ENCODE measurements around the gene PTP4A2.
"Not testable (repeated sequence)": the region's sequence is repeated elsewhere in the genome, so short reads cannot be mapped to it uniquely, and the experiment has no call there.

PTP4A2 gene

GRCh38 chr1:31949862-31950261 is 11.7 kb upstream of the PTP4A2 start:
- no peak for DNase-seq (ENCODE audit: low read depth, low spot score)

- DNase-seq (ENCODE audit: low read depth, low spot score), result not testable (repeated sequence)
Measured at GRCh38 chr1:31945677-31946076, 7.5 kb upstream of the PTP4A2 start.

GRCh38 chr1:31944205-31945089 is 6.3 kb upstream of the PTP4A2 start:
- no peak for DNase-seq (ENCODE audit: low read depth, low spot score)

- DNase-seq (ENCODE audit: low read depth, low spot score), result no peak
Measured at GRCh38 chr1:31943546-31944184, 5.5 kb upstream of the PTP4A2 start.

GRCh38 chr1:31942061-31942460 is 3.9 kb upstream of the PTP4A2 start:
- DNase-seq (ENCODE audit: low read depth, low spot score), result not testable (repeated sequence)

- DNase-seq (ENCODE audit: low read depth, low spot score), result peak; percentile 64
Measured at GRCh38 chr1:31939484-31940329, 1.5 kb upstream of the PTP4A2 start.

GRCh38 chr1:31937300-31938183 is 626 bp downstream of the PTP4A2 start:
- DNase-seq (ENCODE audit: low read depth, low spot score), result no peak

GRCh38 chr1:31936981-31937299 is 1.2 kb downstream of the PTP4A2 start:
- DNase-seq (ENCODE audit: low read depth, low spot score), result no peak

GRCh38 chr1:31936278-31936980 is 1.7 kb downstream of the PTP4A2 start:
- no peak for DNase-seq (ENCODE audit: low read depth, low spot score)

GRCh38 chr1:31934706-31935629 is 3.2 kb downstream of the PTP4A2 start:
- no peak for DNase-seq (ENCODE audit: low read depth, low spot score)

GRCh38 chr1:31932491-31933316 is 5.5 kb downstream of the PTP4A2 start:
- DNase-seq (ENCODE audit: low read depth, low spot score), result no peak

GRCh38 chr1:31931593-31932225 is 6.5 kb downstream of the PTP4A2 start:
- DNase-seq (ENCODE audit: low read depth, low spot score), result no peak

- no peak for DNase-seq (ENCODE audit: low read depth, low spot score)
Measured at GRCh38 chr1:31930836-31931592, 7.2 kb downstream of the PTP4A2 start.

- no peak for DNase-seq (ENCODE audit: low read depth, low spot score)
Measured at GRCh38 chr1:31927661-31927980, 10.5 kb downstream of the PTP4A2 start.

GRCh38 chr1:31926853-31927660 is 11.1 kb downstream of the PTP4A2 start:
- no peak for DNase-seq (ENCODE audit: low read depth, low spot score)

- DNase-seq (ENCODE audit: low read depth, low spot score), result no peak
Measured at GRCh38 chr1:31926252-31926651, 11.9 kb downstream of the PTP4A2 start.

GRCh38 chr1:31925824-31926223 is 12.3 kb downstream of the PTP4A2 start:
- not testable (repeated sequence) for DNase-seq (ENCODE audit: low read depth, low spot score)

All from brain pericyte (primary cell).